GM19455 (cell line): ENCODE results near the gene PRR23E.

Experiments
- ATAC-seq: cut with Tn5 transposase; IDR thresholded peaks from one replicate; pipeline ENCODE4 v1.9.1; 2021; ENCODE audit not compliant: unreplicated experiment

The PRR23E gene

DNA sequence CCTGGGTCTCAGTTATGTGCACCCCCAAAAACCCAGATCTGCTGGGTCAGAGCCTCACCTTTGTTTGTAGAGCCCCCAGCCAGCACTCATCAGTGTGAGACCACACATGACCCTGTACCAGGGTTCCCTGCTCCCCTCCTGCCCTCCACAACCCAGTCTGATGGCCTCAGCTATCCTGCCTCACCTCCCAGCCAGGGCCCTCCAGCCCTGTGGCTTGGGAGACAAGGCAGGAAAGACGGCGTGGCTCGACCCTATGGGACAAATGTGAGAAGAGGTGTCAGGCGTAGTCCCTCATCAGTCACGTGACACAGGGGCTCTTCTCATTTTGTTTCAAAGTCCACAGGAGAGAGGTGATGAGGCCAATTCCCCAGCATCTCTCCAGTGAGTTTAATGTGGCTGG lies 28.3 kb upstream of the PRR23E start:
- ATAC-seq: no peak

DNA sequence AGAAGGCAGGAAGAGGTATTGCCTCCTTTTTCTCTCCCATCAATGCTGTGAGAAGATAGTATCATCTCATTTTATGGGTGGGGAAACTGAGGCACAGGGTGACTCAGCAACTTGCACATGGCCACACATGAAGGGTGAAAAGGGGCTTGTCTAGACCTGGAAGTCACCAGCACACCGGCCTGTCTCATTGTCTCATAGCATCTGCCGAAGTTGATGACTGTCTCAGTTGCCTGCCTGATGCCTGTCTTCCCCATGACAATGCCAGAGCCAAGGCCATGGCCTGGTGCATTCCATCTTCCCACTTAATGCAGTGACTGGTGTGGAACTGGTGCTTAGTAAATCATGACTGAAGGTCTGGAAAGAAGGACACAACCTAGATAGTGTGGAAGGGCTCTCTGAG lies 27.9 kb upstream of the PRR23E start:
- ATAC-seq: no peak

DNA sequence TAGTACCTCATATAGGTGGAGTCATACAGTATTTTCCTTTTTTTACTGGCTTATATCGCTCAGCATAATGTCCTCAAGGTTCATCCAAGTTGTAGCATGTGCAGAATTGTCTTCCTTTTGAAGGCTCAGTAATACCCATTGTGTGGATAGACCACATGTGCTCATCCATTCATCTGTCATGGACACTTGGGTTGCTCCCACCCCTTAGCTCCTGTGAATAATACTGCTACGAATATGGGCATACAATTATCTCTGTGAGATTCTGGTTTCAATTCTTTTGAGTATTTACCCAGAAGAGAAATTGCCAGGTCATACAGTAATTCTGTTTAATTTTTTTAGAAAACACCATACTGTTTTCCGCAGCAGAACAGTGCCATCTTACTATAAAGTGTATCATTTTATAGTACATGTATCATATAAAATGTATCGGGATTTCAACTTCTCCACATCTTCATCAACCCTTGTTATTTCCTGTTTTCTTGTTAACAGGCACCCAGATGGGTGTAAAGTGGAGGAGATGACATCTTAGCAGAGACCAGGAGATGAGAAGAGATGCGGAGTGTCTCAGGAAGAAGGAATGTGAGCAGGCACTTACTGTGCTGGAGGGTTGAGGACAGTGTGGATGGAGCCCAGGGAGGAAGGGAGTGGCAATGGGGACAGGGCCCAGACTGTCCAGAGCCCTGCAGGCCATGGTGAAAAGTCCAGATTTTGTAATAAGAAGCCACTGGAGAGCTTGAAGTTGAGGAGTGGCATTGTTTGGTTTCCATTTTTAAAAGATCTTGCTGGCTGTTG lies 27.0 kb upstream of the PRR23E start:
- ATAC-seq: no peak

DNA sequence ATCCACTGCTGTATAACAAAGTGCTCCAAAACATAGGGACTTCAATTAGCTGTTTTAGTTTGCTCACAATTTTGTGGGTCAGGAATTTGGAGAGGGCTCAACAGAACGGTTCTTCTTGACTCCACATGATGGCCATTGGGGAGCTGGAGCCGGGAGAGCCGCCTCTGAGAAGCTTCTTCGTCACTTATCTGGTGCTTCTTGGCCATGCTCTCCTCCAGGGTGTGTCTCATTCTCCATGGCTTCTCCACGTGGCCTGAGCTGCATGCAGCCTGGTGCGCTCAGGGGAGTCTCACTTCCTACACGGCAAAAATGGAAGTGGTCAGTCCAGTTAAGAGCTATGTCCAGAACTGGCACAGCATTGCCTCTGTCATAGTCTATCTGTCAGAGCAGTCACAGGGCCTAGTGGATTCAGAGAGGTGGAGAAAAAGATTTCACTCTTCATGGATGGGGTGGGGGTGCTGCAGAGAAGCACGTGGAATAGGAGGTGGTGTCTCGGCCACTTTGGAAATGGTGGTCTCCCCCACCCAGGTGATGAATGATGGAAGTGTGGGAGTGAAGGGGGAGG lies 26.3 kb upstream of the PRR23E start:
- no peak for ATAC-seq

DNA sequence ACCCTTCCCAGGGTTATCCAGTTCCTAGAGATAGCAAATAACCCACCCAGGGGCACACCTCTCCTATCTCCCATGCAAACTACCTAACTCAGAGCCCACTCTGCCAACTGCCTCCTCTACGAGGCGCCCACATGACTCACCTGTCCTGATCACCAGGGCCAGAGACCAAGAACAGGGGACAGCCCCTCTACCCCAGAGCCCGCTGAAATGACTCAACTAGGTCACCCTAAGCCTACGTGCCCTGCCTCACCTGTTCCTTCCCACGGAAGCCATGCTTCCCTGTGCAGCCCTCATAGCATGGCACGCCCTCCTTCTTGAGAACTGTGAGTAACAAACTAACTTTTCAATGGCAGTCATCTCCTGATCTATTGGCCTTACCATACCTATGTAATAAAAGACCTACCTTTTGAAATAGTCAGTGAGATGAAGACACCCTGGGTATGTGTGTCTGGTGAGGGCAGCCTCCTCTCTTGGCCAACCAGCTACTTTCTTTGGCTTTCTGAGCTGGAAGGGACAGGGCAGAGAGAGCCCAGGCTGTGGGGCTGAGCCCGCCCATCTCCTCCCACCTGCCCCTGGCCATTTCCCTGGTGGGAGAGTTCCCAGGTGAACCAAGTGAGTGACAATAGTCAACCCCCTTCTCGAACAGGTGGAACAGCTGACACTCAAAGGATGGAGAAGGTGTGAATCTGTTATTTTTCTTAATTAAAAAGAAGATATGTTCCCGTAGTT lies 25.5 kb upstream of the PRR23E start:
- no peak for ATAC-seq

DNA sequence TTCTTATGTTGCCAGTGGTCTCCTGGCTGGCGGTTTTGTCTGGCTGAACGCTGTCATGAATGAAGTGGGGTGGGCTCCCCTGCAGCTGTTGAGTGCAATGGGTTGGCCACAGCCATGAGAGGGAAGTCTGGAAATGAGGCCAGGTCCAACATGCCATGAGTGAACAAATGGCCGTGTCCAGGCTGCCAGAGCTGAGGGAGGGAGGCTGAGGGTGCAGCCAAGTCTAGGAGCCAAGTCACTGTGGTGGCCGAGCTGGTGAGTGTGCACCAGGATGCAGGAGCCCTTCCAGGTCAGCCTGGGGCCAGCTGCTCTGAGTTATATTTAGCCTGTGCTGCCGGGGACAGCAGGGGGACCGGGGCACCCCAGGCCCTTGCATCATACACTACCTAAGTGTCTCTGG lies 24.7 kb upstream of the PRR23E start:
- no peak for ATAC-seq

DNA sequence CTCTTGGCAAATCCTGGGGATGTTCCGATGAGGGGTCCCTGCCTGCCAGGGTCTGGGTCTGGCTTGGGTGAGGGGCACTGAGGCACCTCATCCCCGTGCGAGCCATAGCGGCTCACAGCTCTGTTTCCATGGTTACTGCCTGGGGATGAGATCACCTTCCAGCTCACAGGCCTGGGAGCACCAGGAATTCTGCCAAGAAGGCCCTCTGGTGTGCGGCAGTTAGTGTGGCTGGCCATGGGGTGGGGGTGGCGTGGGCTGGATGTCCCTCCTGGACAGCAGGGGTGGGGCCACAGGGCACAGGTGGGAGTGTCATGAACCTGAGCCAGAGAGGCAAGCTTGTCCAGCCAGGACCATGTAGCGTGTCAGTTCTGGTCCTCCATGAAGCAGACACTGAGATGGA lies 22.1 kb upstream of the PRR23E start:
- no peak for ATAC-seq

DNA sequence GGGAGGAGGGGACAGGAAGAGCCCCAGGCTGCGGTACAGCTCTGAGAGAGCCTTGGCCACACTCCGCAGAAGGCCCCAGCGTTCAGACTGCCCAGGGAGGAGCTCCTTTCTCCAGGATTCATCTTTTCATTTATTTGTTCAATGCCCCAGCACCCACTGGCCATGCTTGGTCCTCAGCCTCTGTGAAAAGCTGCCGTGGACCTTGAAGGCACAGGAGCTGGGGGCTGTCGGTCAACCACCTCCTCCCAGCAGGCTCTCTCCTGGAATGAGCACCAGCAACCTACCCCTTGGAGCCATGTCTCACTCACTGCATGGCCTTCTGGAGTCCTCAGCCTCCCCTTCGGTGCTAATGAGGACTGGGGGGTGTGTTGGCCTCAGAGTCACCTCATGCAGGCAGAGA lies 21.6 kb upstream of the PRR23E start:
- no peak for ATAC-seq

DNA sequence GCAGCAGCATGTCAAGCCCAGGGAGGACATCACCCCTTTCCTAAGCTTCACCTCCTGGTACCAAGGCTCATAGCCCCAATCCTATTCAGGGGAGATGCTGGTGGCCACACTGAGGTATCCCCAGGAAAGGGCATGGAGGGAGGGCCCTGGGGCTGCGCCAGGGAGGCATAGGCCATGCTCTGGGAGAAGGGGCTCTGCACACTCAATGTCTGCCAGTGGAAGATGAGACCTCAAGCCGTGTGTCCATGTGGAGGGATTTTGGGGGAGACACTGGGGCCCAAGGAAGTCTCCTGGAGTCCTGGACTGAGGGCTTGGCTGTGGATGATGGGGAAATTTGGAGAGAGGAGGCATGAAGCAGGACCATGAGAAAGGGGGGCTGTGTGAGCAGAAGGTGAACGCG lies 21.2 kb upstream of the PRR23E start:
- no peak for ATAC-seq

DNA sequence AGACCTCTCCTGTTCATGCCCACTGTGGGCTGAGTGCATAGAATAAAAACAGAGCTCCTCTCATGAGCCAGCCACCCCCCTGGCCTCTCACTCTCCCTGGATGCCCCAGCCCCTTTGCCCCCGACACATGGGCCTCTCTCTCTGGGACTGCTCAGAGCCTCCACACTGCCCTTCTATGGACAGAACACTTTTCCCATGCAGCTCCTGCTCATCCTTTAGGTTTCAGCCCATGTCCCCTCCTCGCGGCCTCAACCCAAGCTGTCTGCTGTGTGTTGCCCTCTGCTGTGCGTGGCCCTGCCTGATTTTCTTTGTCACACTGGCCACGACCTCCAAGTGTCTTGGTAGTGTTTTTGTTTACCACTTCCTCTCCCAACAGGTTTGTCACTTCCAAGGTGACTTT lies 20.7 kb upstream of the PRR23E start:
- ATAC-seq: no peak

DNA sequence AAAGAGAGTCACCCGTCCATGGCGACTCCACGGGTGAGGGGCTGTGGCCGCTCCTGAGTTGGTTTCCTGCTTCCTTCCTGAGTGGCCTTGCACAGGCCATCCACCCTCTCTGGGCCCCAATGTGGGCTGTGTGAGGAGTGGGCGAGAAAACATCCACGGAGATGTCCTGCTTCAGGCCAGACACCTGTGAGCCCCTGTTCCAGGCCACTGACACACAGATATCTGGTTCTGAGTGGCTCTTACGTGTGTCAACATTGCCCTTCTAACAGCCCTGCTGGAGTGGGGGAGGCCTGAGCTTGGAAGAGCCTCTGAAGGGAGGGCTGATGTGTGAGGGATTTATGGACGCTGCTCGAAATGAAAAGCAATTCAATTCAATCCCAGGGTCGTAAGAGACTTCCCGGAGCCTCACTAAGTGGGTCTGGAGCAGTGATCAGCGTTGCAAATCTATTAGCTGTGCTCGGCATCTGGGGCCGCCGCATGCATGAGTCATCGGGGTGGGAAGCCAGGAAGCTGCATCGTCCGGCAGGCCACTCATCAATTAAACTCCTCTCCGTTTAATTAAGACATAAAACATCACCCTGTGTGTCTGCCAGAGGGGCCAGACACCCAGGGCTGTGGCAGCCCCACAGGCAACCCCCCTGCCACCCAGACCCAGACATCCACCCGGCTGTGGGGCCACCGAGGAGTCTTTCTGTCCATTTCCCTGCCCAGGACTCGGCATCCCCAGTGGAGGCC lies 20.0 kb upstream of the PRR23E start:
- no peak for ATAC-seq

DNA sequence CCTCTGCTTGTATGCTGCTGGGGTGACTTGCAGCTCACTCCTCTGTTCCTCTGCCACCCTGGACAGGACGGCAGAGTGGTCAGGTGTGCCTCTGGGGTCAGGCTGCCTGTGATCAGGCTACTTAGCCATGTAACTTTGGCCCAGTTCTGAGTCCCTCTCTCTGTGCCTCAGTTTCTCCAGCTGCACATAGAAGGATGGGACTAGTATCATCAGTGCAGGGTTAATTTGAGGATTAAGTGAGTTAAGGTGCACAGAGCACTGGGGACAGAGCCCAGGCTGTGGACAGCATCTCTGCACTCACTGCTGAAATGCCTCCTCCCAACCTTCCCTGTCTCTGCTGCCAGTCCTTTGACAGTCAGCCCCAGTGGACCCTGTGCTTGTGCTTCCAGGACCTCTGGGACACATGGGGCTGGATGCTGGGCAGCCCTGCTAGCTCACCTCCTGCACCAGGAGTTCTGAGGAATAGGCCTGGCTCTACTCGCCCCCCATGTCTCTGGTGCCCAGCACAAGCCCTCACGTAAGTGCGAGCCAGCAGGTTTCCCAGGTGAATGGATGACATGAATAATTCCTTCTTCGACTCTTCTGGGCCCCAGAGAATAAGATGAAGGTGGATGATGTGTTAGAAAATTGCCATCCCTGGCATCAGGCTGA lies 19.3 kb upstream of the PRR23E start:
- no peak for ATAC-seq

DNA sequence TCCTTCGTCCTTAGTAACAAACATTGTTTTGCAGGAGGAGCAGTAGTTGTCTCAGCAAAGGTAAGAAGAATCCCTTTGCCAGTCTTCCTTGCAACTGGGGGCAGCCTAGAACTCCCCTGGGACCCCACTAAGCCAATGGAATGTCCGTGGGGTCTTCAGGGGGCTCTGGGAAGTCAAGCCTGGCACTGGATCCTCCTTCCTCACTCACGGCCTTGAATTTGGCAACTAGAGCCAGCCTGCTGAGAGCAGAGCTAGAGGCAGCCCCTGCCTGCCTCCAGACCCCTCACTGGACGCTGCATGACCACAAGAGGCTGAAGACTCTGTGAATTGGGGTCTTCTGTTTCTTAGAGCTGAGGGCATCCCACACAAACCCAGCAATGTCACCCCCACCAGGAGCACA lies 18.6 kb upstream of the PRR23E start:
- no peak for ATAC-seq

DNA sequence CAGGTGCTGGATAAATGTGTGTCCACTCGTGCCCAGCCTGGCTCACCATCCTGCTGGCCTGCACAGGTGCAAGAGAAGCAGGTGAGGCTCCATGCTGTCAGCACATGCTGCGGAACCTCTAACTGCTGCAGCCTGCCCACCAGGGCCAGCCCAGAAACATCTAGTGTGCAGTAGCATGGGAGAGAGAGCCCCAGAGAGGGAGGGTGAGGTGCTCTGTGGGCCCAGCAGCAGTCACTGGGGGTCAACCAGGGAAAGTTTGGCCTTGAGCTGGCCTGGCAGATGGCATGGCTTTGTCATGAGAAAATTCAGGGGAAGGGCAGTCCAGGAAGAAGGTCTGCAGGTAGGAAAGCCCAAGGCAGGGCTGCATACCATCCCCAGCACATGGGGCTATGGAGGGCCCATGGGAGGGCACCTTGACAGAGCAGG lies 18.2 kb upstream of the PRR23E start:
- no peak for ATAC-seq

DNA sequence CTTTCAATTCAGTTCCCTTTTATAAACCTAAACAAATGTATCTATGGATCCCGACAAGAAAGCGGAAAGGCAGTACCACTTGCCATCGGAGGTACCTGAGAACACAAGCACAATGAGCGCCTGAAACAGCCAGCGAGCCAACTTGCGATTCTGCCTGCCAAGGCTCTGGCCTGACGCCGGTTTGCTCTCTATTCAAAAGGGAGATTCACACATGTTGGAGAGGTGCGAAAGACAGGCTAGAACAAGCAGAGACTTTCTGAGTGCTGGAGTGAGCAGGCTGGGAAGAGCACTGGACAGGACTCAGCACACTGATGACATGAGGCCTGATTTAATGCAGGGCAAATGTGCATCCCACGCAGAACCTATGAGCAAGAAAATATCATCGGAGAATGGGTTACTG lies 17.7 kb upstream of the PRR23E start:
- no peak for ATAC-seq

DNA sequence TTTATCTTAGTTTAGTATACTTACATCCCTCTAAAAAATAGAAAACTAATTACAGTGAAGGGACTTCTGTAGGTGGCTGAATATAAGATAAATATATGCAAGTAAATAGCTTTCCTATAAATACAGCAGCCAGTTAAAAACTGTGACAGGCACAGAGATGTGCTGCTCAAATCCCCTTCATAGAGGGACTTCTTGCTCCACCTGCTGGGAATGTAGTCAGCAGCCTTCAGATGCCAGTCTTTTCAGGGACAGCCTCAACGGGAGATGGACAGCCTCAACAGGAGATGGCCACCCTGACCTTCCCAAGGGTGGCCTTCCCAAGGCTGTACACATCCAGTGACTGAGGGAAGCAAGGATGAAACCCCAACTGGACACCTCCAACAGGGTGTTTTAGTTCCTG lies 15.7 kb upstream of the PRR23E start:
- ATAC-seq: no peak

DNA sequence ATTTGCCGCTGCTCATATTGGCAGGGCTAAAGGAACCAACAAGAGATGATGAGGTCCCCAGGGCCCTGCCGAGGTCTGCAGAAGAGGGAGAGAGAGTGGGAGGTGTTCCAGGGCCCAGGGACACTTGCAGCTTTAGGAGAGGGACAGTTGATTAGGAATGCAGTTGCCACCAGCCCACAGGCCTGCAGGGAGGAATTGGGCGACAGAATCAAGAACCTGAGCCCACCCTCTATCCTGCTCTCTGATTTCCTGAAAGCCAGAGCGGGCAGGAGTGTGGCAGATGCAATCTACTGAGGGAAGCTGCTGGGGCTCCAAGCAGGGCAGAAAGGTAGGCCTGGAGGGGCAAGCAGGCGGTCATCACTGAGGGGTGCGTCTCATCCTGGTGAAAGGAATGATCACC lies 12.1 kb upstream of the PRR23E start:
- no peak for ATAC-seq

DNA sequence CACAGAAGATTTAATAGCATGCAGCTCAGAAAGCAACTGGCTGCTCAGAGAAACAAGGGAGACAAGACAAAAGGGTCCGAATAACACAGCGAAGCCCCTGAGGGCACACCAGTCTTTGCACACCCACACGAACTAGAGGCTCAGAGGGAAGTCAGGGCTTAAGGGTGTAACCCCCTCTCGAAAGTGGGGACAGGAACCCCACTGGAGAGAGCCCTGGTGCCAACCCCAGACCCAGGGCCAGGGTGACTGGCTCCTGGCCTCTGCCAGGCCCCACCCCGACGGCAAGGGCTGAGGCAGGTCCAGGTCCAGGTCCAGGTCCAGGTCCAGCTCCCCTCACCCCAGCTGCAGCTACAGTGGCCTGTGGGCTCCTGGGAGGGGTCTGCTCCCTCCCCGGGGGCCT lies 10.5 kb upstream of the PRR23E start:
- no peak for ATAC-seq

DNA sequence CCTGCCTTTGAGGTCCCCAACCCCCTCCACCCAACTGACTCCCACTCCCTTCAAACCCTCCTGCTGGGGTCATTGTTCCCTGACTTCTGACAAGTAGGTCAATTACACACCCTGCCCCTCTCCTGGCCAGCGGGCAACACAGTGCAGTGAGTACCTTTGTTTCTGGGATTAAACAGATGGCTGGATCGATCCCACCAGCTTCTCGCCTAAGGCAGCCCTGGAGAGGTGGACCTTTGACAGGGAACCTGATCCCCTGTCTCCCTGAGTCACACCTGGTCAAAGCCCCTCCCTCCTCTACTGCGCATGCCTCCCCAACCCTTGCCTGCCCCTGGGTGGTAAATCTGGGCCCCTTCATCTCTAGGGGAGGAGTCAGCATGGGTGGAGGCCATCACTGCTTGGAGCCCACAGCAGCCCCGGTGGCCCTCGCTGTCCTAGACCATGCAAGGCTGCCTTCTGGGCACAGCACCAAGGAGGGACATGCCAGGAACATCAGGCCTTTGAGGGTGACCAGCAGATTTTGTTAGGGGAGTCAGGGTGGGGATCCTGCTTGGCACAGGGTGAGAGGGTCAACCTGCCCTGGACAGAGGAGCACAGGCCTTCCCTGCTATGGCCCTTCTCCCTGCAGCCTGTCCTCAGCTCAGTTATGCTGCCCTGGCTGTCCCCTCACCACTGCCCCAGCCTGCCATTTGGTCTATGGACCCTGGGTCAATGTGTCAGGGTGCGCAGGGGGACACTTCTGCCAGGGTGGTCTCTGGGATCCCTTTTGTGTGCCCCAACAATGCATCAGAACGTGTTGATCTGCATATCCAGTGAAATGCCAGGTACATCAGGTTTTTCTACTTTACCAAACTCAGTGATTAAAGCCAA lies 9.8 kb upstream of the PRR23E start:
- ATAC-seq: no peak
